Kidney capillary endothelial cell (primary cell): ENCODE measurements around the gene TADA3.

Experiments
- DNase-seq: peaks from one replicate; pipeline ENCODE4 v3.0.0-alpha.2; 2018; ENCODE audit warnings: low spot score

Gene TADA3, protein sequence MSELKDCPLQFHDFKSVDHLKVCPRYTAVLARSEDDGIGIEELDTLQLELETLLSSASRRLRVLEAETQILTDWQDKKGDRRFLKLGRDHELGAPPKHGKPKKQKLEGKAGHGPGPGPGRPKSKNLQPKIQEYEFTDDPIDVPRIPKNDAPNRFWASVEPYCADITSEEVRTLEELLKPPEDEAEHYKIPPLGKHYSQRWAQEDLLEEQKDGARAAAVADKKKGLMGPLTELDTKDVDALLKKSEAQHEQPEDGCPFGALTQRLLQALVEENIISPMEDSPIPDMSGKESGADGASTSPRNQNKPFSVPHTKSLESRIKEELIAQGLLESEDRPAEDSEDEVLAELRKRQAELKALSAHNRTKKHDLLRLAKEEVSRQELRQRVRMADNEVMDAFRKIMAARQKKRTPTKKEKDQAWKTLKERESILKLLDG

GRCh38 chr3:9792405-9793160 is at the start of gene TADA3, which contains the start of gene ARPC4:
Gene TADA3, minus strand, starts transcription at chr3:9792473. Its CDS starts 1,007 bp downstream, at chr3:9791466.
Gene ARPC4, plus strand, starts transcription at chr3:9793082. Its CDS starts 40 bp downstream, at chr3:9793122.
- DNase-seq: peak; percentile 91

DNA sequence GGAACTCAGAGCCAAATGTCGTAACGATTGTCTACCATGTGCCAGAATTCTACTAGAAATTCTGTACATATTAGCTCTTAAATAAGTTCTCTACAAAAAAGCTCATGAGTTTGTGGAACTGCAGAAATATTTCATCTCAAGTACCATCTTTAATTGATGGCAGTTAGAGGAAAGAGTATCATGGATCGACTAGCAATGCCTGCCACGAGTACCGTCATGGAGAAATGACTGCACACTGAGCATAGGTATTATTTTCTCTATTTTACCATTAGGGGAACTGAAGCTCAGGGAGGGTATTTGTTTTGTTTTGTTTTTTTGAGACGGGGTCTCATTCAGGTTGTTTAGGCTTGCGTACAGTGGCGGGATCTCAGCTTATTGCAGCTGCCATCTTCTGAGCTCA is 48.7 kb upstream of the TADA3 start:
- no peak for DNase-seq

DNA sequence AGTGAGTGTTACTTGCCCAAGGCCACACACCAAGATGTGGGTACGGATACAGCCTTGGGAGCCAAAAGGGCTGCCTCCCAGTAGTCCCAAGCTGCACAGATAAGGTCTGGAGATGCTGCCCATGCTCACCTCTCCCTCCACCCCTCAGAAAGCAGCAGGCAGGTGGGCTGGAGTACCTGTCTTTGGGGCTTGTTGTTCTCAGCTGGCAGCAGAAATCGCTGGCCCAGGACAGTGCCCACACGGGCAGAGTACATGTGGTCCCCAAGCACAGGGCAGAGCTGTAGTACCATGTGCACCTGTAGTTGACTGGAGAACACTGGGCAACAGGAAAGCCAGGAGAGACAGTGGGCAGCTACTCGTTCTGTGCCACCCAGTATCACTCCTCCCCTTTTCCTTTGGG is 46.6 kb upstream of the TADA3 start:
- DNase-seq: no peak

DNA sequence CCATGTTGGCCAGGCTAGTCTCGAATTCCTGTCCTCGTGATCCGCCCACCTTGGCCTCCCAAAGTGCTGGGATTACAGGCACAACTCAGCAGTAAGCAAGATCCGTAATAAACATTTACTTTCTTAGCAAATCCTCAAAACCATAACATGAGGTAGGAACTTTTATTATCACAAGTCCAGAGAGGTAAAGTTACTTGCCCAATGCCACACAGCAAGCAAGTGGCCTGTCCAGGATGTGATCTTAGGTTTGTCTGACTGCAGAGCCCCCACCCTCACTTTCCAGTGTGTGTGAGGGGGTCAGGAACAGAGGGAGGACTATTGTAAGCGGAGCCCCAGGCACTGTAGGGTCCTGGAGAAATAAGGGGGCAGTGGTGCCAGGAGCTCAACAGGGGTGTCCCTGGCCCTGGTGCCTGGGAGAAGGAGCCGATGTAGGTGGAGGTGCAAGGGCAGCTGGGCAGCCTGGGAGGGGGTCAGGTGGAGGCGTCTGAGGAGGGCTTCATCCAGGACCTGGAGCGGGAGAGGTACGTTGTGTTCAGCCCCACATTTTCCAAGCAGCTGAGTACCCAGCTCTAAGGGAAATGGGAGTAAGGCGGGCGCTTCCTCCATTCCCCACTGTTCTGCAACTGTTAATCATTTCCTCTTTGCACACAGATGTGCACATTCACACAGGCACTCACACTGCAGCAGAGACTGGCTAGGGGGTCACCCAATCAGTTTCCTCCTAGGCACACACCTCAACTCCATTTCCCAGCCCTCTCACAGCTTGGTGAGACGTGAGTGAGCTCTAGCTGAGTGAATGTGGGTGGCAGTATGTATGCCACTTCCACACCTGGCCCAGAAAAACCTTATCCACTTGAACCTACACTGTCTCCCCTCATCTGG is 45.7 kb upstream of the TADA3 start:
- peak; percentile 77 for DNase-seq

- no peak for DNase-seq
Measured at GRCh38 chr3:9834520-9835380, 42.5 kb upstream of the TADA3 start.

DNA sequence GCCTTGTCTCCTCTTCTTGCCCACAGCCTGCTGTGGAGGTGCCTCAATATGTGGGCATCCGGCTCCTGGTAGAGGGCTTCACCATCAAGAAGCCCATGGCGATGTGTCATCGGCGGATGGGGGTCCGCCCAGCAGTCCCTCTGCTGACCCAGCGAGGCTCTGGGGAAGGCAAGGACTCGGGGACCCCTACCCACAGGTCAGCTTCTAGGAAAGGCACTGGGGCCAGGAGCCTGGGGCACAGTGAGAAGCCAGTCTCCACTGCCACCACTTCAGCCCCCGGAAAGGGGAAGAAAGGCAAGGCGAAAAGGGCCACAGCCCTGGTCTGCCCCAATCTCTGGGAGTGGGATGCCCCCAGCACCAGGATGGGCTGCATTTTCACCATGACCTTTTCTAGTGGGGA is 40.8 kb upstream of the TADA3 start:
- no peak for DNase-seq

DNA sequence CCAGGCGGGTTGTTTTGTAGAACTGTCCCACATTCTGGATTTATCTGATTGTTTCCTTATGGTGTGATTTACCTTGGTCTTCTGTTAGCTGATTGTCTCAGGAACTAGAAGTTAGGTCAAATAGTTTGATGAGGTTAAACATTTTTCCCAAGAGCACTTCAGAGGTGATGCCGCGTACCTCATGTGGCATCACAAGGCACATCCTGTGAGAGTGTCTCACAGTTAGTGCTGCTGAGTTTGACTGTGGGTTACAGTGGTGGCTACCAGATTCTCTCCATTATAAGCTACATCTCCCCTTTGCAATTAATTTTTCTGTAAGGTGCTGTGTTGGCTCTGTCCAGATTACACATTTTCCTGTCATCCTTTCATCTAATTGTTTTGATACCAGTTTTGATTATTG is 39.0 kb upstream of the TADA3 start:
- DNase-seq: no peak

DNA sequence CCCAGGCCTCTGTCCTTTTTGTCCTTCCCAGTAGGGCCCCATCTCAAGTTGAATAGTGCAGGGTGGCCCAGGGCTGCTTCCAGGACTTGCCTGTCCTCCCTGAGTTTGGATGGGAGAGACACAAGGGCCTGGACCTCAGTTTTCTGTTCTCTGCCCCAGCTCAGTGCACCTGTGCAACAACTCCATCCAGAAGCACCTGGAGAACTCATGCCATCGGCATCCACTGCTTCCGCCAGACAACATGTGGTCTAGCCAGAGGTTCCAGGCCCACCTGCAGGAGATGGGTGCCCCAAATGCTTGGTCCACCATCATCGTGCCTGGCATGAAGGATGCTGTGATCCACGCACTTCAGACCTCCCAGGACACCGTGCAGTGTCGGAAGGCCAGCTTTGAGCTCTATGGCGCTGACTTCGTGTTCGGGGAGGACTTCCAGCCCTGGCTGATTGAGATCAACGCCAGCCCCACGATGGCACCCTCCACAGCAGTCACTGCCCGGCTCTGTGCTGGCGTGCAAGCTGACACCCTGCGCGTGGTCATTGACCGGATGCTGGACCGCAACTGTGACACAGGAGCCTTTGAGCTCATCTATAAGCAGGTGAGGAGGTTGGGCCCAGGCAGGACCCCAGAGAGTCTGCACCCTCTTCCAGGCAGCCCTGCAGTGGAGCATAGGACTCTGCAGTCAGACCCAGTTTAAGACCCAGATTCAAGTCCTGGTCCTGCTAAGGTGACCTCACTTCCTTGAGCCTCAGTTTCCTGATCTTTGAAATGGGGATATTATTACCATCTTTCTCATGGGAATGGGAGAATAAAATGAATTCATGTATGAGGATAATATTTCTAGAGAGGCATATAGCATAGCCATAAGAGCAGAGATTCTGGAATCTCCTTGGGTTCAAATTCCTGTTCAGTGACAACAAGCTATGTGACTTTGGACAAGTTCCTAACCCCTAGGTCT is 36.8 kb upstream of the TADA3 start:
- no peak for DNase-seq

GRCh38 chr3:9826815-9827573 is 34.7 kb upstream of the TADA3 start:
- DNase-seq: peak; percentile 21

DNA sequence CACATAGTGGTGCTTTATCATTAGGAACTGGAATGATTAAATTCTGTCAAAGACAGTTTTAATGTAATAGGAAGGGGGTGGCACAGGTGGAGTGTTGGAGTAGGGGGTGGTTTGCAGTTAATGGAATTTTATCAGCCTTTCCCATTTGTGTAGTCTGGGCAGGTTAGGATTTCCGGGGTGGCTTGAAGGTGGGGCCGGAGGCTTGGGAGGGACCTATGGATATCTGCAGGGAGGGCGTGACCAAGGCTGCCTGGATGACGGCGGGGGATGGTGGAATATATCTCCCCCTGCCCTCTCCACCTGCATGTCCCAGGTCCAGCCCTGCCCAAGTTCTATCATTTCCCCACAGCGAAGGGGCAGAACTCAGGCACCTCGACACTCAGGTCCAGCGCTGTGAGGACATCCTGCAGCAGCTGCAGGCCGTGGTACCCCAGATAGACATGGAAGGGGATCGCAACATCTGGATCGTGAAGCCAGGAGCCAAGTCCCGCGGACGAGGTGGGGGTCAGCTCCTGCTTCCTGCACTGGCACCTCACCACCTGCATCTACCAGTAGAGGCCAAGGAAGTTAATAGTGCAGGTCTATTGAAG is 33.3 kb upstream of the TADA3 start:
- no peak for DNase-seq

- DNase-seq: peak; percentile 24
Measured at GRCh38 chr3:9820946-9821345, 28.7 kb upstream of the TADA3 start.

DNA sequence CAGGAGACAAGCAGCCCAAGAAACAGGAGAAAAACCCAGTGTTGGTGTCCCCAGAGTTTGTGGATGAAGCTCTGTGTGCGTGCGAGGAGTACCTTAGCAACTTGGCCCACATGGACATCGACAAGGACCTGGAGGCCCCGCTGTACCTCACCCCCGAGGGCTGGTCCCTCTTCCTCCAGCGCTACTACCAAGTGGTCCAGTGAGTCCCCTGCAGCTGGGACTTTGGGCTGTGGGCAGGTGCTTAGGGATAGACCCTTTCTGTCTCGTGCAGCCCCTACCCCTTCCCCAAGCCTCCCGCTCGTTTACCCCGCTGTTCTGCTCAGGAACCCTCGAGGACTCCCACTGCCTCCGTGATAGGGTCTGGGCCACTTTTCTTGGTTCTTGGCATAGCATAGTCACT is 28.3 kb upstream of the TADA3 start:
- DNase-seq: no peak

GRCh38 chr3:9818666-9819335 is 26.5 kb upstream of the TADA3 start:
- no peak for DNase-seq

DNA sequence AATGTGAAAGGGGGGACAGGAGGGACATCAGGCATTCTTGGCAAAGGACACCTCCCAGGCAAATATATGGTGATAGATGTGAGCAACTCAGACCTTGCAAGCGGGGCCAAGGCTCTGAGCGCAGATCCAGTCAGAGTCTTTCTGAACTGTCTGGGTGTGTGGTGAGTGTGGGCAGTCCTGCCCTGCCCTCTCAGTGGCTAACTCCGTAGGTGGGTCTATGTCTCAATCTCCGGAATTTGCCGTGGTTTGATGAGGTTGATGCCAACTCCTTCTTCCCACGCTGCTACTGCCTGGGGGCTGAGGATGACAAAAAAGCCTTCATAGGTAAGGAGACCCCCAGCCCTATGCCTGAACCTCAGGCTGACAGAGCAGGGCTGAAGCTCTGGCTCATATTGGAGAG is 25.2 kb upstream of the TADA3 start:
- DNase-seq: no peak

GRCh38 chr3:9815986-9816385 is 23.7 kb upstream of the TADA3 start:
- DNase-seq: no peak

DNA sequence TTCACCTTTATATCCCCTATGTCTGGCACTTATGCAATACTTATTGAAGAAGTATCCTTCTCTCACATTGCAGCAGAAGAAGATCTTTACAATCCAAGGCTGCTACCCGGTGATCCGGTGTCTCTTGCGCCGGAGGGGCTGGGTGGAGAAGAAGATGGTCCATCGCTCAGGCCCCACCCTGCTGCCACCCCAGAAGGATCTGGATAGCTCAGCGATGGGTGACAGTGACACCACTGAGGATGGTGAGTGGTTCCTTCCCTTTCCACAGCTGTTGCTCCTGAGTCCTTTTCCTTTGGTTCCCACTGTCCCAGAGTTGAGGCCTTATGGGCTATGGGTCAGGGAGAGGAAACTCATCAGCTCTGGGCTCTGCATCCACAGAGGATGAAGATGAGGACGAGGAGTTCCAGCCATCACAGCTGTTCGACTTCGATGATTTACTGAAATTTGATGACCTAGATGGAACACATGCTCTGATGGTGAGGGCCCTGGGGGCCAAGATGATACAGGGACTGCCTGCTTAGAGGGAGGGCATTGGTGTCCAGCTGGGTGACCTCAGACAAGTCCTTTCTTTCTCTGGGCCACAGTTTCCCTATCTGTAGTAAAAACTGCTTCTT is 20.7 kb upstream of the TADA3 start:
- DNase-seq: no peak

DNA sequence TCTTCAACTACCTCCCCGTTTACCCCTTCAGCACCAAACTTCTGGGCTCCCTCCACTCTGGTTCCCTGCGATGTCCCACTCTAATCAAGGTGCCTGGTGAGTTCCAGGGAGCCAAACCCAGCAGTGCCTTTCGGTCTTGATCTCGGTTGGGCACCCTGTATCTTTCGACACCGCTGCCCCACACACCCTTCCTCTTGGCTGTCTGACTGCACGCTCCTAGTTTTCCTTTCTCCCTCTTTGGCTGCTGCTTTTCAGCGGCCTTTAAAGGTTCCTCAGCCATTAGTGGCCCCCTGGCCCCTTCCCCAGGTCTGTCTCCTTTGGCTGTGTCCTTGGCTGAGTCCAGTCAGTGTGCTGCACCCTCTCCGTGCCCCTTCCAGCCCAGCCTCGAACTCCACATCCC is 18.6 kb upstream of the TADA3 start:
- no peak for DNase-seq

GRCh38 chr3:9810433-9810770 is 18.1 kb upstream of the TADA3 start:
- no peak for DNase-seq
